Measurements from ENCODE around the gene SEC22C. TPM values are rescaled to one million over a fixed set of nuclear protein-coding genes. Genes with fewer than 3 reads are reported as not detected.

The SEC22C gene
- total and polyA plus RNA-seq, 2 of the 13 experiments (the other 11 are each of a cell fraction or from before 2014, with no cell fraction given): 20.0 to 40.0 TPM

DNA sequence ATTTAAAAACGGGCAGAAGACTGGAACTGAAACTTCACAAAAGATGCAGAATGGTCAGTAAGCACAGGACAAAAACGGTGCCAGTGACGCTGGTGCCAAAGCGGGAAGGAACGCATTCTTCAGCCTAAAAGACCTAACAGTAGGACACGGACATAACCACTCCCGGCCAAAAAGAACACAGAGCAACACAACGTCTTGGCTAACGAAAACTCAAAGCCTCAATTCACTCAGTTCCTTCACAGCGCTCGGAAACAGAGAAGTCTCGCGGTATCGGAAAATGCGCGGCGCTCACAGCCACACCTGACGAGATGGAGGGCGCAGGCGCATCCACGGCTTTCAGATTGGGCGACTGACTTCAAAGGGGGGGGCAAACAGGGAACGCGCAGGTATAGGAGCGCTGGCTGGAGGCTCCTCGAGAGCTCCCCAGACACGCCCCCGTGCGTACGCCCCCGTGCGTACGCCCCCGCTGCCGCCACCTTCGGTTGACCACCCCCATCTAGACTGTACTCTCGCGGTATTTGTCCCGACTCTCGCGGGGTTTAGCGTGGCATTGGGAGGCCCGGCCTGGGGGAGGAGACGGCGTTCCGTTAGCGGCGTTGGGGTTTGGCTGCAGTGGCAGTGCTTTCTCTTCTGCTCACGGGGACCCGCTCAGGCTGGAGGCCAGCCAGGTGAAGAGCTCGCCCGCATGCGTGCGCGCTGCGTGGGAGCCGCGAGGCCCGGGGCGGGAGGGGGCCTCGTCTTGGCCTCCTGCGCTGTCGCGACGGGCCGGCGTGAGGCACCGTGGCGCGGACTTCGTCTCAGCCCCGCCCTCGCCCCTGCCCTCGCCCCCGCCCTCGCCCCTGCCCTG, 18.6 kb upstream of the SEC22C start, which contains the start of gene NKTR (continued):
- TF ChIP-seq ZNF207 (IDR thresholded peaks at IDR 0.05; ENCODE audit: borderline replicate concordance): no peak
- no peak for TF ChIP-seq MTF1 (CRISPR knock-in tag; IDR thresholded peaks at IDR 0.05)
- TF ChIP-seq MIER3 (CRISPR knock-in tag; IDR thresholded peaks at IDR 0.05; ENCODE audit: borderline replicate concordance): no peak
- no peak; the same call in 1 of the 2 replicates for TF ChIP-seq KDM4B (CRISPR knock-in tag; IDR thresholded peaks at IDR 0.05)
- peak; percentile 73; the same call in 1 of the 2 replicates for TF ChIP-seq ZFP1 (CRISPR knock-in tag; IDR thresholded peaks at IDR 0.05)
- no peak for TF ChIP-seq ZNF235 (CRISPR knock-in tag; IDR thresholded peaks at IDR 0.05; ENCODE audit: borderline replicate concordance)
- 0 out of 2 replicates have a peak, but pooled peaks have one; percentile 32 for TF ChIP-seq ATF1 (CRISPR knock-in tag; IDR thresholded peaks at IDR 0.05)
- no peak for TF ChIP-seq PITX1 (CRISPR knock-in tag; IDR thresholded peaks at IDR 0.05)
- TF ChIP-seq SYNCRIP (IDR thresholded peaks at IDR 0.05; ENCODE audit: insufficient read depth, low read depth, low read length): no peak
- TF ChIP-seq SETDB1 (CRISPR knock-in tag; IDR thresholded peaks at IDR 0.05; ENCODE audit: borderline replicate concordance): no peak
- peak; percentile 95 for TF ChIP-seq SRSF1 (optimal IDR thresholded peaks at IDR 0.05; ENCODE audit: low read depth, low read length)
- peak; percentile 11; the same call in 1 of the 2 replicates for TF ChIP-seq ZNF768 (CRISPR knock-in tag; IDR thresholded peaks at IDR 0.05)
- TF ChIP-seq, protein P1, sequence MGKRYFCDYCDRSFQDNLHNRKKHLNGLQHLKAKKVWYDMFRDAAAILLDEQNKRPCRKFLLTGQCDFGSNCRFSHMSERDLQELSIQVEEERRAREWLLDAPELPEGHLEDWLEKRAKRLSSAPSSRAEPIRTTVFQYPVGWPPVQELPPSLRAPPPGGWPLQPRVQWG (CRISPR knock-in tag; IDR thresholded peaks at IDR 0.05; ENCODE audit: borderline replicate concordance, low read depth): no peak
- TF ChIP-seq ATF7-NPFF (CRISPR knock-in tag; IDR thresholded peaks at IDR 0.05; ENCODE audit: low read depth): no peak; the same call in 1 of the 2 replicates
- TF ChIP-seq, protein P2, sequence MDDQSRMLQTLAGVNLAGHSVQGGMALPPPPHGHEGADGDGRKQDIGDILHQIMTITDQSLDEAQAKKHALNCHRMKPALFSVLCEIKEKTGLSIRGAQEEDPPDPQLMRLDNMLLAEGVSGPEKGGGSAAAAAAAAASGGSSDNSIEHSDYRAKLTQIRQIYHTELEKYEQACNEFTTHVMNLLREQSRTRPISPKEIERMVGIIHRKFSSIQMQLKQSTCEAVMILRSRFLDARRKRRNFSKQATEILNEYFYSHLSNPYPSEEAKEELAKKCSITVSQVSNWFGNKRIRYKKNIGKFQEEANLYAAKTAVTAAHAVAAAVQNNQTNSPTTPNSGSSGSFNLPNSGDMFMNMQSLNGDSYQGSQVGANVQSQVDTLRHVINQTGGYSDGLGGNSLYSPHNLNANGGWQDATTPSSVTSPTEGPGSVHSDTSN (CRISPR knock-in tag; IDR thresholded peaks at IDR 0.05; ENCODE audit: borderline replicate concordance): no peak
- no peak for TF ChIP-seq RARG (CRISPR knock-in tag; IDR thresholded peaks at IDR 0.05; ENCODE audit: low read depth)
- TF ChIP-seq ZBTB20 (CRISPR knock-in tag; IDR thresholded peaks at IDR 0.05; ENCODE audit: borderline replicate concordance, low read depth): no peak
- TF ChIP-seq, protein P3, sequence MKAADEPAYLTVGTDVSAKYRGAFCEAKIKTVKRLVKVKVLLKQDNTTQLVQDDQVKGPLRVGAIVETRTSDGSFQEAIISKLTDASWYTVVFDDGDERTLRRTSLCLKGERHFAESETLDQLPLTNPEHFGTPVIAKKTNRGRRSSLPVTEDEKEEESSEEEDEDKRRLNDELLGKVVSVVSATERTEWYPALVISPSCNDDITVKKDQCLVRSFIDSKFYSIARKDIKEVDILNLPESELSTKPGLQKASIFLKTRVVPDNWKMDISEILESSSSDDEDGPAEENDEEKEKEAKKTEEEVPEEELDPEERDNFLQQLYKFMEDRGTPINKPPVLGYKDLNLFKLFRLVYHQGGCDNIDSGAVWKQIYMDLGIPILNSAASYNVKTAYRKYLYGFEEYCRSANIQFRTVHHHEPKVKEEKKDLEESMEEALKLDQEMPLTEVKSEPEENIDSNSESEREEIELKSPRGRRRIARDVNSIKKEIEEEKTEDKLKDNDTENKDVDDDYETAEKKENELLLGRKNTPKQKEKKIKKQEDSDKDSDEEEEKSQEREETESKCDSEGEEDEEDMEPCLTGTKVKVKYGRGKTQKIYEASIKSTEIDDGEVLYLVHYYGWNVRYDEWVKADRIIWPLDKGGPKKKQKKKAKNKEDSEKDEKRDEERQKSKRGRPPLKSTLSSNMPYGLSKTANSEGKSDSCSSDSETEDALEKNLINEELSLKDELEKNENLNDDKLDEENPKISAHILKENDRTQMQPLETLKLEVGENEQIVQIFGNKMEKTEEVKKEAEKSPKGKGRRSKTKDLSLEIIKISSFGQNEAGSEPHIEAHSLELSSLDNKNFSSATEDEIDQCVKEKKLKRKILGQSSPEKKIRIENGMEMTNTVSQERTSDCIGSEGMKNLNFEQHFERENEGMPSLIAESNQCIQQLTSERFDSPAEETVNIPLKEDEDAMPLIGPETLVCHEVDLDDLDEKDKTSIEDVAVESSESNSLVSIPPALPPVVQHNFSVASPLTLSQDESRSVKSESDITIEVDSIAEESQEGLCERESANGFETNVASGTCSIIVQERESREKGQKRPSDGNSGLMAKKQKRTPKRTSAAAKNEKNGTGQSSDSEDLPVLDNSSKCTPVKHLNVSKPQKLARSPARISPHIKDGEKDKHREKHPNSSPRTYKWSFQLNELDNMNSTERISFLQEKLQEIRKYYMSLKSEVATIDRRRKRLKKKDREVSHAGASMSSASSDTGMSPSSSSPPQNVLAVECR (CRISPR knock-in tag; IDR thresholded peaks at IDR 0.05; ENCODE audit: borderline replicate concordance): peak; percentile 94
- peak; percentile 72 for TF ChIP-seq PHF5A (CRISPR knock-in tag; IDR thresholded peaks at IDR 0.05; ENCODE audit: low read depth, unreplicated experiment)
- TF ChIP-seq REL (CRISPR knock-in tag; conservative IDR thresholded peaks at IDR 0.05): peak; percentile 88; the same call in 1 of the 2 replicates

Data from HepG2 (cell line).